Measurements from ENCODE around the gene ZNF132. TPM values are rescaled to one million over a fixed set of nuclear protein-coding genes. Genes with fewer than 3 reads are reported as not detected.
A peak's percentile ranks its signal among the peaks of the same experiment; 100 is the strongest.

The ZNF132 gene
- total RNA-seq, 1 donor = 10.1 TPM

GRCh38 chr19:58480831-58481230, 40.9 kb upstream of the ZNF132 start:
- no peak overlapping the region for H3K4me3 ChIP-seq (ENCODE audit: insufficient read depth, low read length)
- H2AFZ ChIP-seq (ENCODE audit: low read length) = no peak overlapping the region
- no peaks in the 10 kb centered on the region for H4K20me1 ChIP-seq (ENCODE audit: insufficient read depth, low read length)
- DNase-seq (ENCODE audit: insufficient read length, low spot score, missing footprints) = peak; percentile 61
- H3K27me3 ChIP-seq (ENCODE audit: insufficient read depth, low read length) = no peaks in the 10 kb centered on the region
- H3K36me3 ChIP-seq (ENCODE audit: insufficient read depth, low read length) = no peaks in the 10 kb centered on the region
- peaks cover 4% of the 10 kb centered on the region for H3K4me1 ChIP-seq (ENCODE audit: insufficient read depth, low read length)
- H3K79me2 ChIP-seq (ENCODE audit: insufficient read depth, low read length) = no peaks in the 10 kb centered on the region
- H3K27ac ChIP-seq (ENCODE audit: low read depth, low read length) = no peak overlapping the region
- no peaks in the 10 kb centered on the region for H3K9me3 ChIP-seq (ENCODE audit: low read depth, low read length)
- H3K4me2 ChIP-seq (ENCODE audit: insufficient read depth, low read length) = no peak overlapping the region
- no peak for TF ChIP-seq CTCF (IDR thresholded peaks at IDR 0.05; ENCODE audit: extremely low read depth, low read depth, low read length)

GRCh38 chr19:58480481-58480830, 40.5 kb upstream of the ZNF132 start:
- no peak for TF ChIP-seq CTCF (IDR thresholded peaks at IDR 0.05; ENCODE audit: extremely low read depth, low read depth, low read length)
- no peaks in the 10 kb centered on the region for H3K36me3 ChIP-seq (ENCODE audit: insufficient read depth, low read length)
- H2AFZ ChIP-seq (ENCODE audit: low read length) = no peak overlapping the region
- H3K27ac ChIP-seq (ENCODE audit: low read depth, low read length) = no peak overlapping the region
- H3K9me3 ChIP-seq (ENCODE audit: low read depth, low read length) = no peaks in the 10 kb centered on the region
- H3K4me2 ChIP-seq (ENCODE audit: insufficient read depth, low read length) = no peak overlapping the region
- H4K20me1 ChIP-seq (ENCODE audit: insufficient read depth, low read length) = no peaks in the 10 kb centered on the region
- H3K27me3 ChIP-seq (ENCODE audit: insufficient read depth, low read length) = no peaks in the 10 kb centered on the region
- peaks cover 4% of the 10 kb centered on the region for H3K4me1 ChIP-seq (ENCODE audit: insufficient read depth, low read length)
- H3K4me3 ChIP-seq (ENCODE audit: insufficient read depth, low read length) = no peak overlapping the region
- no peak for DNase-seq (ENCODE audit: insufficient read length, low spot score, missing footprints)
- H3K79me2 ChIP-seq (ENCODE audit: insufficient read depth, low read length) = no peaks in the 10 kb centered on the region

GRCh38 chr19:58479736-58480480, 40.0 kb upstream of the ZNF132 start:
- no peak overlapping the region for H3K4me2 ChIP-seq (ENCODE audit: insufficient read depth, low read length)
- no peaks in the 10 kb centered on the region for H3K36me3 ChIP-seq (ENCODE audit: insufficient read depth, low read length)
- peaks cover 9% of the 10 kb centered on the region for H3K4me1 ChIP-seq (ENCODE audit: insufficient read depth, low read length)
- no peaks in the 10 kb centered on the region for H3K9me3 ChIP-seq (ENCODE audit: low read depth, low read length)
- no peaks in the 10 kb centered on the region for H3K27me3 ChIP-seq (ENCODE audit: insufficient read depth, low read length)
- H2AFZ ChIP-seq (ENCODE audit: low read length) = no peak overlapping the region
- no peaks in the 10 kb centered on the region for H4K20me1 ChIP-seq (ENCODE audit: insufficient read depth, low read length)
- peak; percentile 58 for DNase-seq (ENCODE audit: insufficient read length, low spot score, missing footprints)
- no peak overlapping the region for H3K27ac ChIP-seq (ENCODE audit: low read depth, low read length)
- no peaks in the 10 kb centered on the region for H3K79me2 ChIP-seq (ENCODE audit: insufficient read depth, low read length)
- no peak for TF ChIP-seq CTCF (IDR thresholded peaks at IDR 0.05; ENCODE audit: extremely low read depth, low read depth, low read length)
- H3K4me3 ChIP-seq (ENCODE audit: insufficient read depth, low read length) = no peak overlapping the region

GRCh38 chr19:58479303-58479702, 39.4 kb upstream of the ZNF132 start:
- H3K4me2 ChIP-seq (ENCODE audit: insufficient read depth, low read length) = no peak overlapping the region
- no peaks in the 10 kb centered on the region for H3K36me3 ChIP-seq (ENCODE audit: insufficient read depth, low read length)
- H3K79me2 ChIP-seq (ENCODE audit: insufficient read depth, low read length) = no peaks in the 10 kb centered on the region
- peak; percentile 64 for DNase-seq (ENCODE audit: insufficient read length, low spot score, missing footprints)
- no peaks in the 10 kb centered on the region for H4K20me1 ChIP-seq (ENCODE audit: insufficient read depth, low read length)
- no peak for TF ChIP-seq CTCF (IDR thresholded peaks at IDR 0.05; ENCODE audit: extremely low read depth, low read depth, low read length)
- no peak overlapping the region for H2AFZ ChIP-seq (ENCODE audit: low read length)
- H3K9me3 ChIP-seq (ENCODE audit: low read depth, low read length) = no peaks in the 10 kb centered on the region
- no peaks in the 10 kb centered on the region for H3K27me3 ChIP-seq (ENCODE audit: insufficient read depth, low read length)
- no peak overlapping the region for H3K4me3 ChIP-seq (ENCODE audit: insufficient read depth, low read length)
- no peak overlapping the region for H3K27ac ChIP-seq (ENCODE audit: low read depth, low read length)
- H3K4me1 ChIP-seq (ENCODE audit: insufficient read depth, low read length) = peaks cover 15% of the 10 kb centered on the region

Data from osteoblast (primary cell).